ENCODE data around the gene COL8A1.

The COL8A1 gene

DNA sequence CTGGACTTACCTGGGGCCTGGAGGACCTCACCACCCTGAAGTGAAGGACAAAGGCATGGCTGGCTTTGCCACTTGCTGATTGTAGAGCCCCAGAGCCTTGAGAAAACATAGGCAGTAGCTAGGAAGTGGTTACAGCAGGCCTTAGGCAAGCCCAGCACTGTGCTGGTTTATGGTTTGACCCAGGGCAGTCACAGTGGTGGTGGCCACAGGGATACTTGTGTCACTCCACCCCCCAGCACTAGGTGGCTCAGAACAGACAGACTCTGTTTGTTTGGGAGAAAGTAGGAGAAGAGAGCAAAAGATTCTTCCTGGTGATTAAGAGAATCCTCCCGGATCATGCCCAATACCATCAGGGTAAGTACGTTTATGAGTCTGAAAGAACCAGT lies 13.2 kb upstream of the COL8A1 start:
- TF ChIP-seq, protein P1, sequence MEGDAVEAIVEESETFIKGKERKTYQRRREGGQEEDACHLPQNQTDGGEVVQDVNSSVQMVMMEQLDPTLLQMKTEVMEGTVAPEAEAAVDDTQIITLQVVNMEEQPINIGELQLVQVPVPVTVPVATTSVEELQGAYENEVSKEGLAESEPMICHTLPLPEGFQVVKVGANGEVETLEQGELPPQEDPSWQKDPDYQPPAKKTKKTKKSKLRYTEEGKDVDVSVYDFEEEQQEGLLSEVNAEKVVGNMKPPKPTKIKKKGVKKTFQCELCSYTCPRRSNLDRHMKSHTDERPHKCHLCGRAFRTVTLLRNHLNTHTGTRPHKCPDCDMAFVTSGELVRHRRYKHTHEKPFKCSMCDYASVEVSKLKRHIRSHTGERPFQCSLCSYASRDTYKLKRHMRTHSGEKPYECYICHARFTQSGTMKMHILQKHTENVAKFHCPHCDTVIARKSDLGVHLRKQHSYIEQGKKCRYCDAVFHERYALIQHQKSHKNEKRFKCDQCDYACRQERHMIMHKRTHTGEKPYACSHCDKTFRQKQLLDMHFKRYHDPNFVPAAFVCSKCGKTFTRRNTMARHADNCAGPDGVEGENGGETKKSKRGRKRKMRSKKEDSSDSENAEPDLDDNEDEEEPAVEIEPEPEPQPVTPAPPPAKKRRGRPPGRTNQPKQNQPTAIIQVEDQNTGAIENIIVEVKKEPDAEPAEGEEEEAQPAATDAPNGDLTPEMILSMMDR (IDR thresholded peaks at IDR 0.05; ENCODE audit: insufficient read depth, low read length), result no peak
- TF ChIP-seq GABPA (IDR thresholded peaks at IDR 0.05; ENCODE audit: low read depth) (no peak), POLR2AphosphoS5 (IDR thresholded peaks at IDR 0.05; ENCODE audit: low read depth) (no peak), SPI1 (IDR thresholded peaks at IDR 0.05; ENCODE audit: borderline replicate concordance, low read depth) (no peak)
- TF ChIP-seq, protein P2, sequence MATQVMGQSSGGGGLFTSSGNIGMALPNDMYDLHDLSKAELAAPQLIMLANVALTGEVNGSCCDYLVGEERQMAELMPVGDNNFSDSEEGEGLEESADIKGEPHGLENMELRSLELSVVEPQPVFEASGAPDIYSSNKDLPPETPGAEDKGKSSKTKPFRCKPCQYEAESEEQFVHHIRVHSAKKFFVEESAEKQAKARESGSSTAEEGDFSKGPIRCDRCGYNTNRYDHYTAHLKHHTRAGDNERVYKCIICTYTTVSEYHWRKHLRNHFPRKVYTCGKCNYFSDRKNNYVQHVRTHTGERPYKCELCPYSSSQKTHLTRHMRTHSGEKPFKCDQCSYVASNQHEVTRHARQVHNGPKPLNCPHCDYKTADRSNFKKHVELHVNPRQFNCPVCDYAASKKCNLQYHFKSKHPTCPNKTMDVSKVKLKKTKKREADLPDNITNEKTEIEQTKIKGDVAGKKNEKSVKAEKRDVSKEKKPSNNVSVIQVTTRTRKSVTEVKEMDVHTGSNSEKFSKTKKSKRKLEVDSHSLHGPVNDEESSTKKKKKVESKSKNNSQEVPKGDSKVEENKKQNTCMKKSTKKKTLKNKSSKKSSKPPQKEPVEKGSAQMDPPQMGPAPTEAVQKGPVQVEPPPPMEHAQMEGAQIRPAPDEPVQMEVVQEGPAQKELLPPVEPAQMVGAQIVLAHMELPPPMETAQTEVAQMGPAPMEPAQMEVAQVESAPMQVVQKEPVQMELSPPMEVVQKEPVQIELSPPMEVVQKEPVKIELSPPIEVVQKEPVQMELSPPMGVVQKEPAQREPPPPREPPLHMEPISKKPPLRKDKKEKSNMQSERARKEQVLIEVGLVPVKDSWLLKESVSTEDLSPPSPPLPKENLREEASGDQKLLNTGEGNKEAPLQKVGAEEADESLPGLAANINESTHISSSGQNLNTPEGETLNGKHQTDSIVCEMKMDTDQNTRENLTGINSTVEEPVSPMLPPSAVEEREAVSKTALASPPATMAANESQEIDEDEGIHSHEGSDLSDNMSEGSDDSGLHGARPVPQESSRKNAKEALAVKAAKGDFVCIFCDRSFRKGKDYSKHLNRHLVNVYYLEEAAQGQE (IDR thresholded peaks at IDR 0.05; ENCODE audit: insufficient replicate concordance, low read depth), result no peak
- no peak for DNase-seq (ENCODE audit: low read depth in 1 of 2, low spot score in 1 of 2)
- Histone ChIP-seq H3K27ac (replicated peaks) (no peak overlapping the region), H3K4me3 (replicated peaks; ENCODE audit: insufficient read depth, low read length) (no peak overlapping the region), H3K27me3 (ENCODE audit: insufficient read depth, poor library complexity, severe bottlenecking) (no peaks in the 10 kb centered on the region)

DNA sequence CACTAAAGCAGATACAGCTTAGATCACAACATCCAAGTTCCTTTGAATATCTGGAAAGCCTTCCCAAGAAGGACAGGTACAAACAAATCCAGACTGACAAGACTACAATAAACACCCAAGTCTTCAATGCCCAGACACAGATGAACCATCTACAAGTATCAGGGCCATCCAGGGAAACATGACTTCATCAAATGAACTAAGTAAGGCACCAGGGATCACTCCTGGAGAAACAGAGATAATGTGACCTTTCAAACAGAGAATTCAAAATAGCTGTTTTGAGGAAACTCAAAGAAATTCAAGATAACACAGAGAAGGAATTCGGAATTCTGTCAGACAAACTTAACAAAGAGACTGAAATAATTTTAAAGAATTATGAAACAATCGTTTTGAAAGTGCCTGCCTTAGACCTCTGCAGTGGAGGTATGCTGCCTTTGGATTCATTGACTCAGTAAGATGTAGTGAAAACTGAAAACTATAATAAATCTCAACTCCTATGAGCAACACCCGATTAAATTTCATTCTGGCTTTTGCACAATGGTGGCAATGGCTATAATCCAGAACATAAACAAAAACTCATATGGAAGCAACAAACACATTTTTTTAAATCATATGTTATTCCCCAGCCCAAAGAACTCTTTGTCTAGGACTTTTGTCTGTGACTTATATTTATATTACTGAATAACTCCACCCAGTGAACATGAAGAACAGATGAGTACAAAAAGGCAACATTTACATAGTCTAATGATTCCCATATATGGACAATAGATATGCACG lies 12.6 kb upstream of the COL8A1 start:
- H3K27me3 ChIP-seq (ENCODE audit: insufficient read depth, poor library complexity, severe bottlenecking), result no peaks in the 10 kb centered on the region
- TF ChIP-seq GABPA (IDR thresholded peaks at IDR 0.05; ENCODE audit: low read depth) (no peak), POLR2AphosphoS5 (IDR thresholded peaks at IDR 0.05; ENCODE audit: low read depth) (no peak), SPI1 (IDR thresholded peaks at IDR 0.05; ENCODE audit: borderline replicate concordance, low read depth) (no peak)
- TF ChIP-seq, protein P1 (IDR thresholded peaks at IDR 0.05; ENCODE audit: insufficient read depth, low read length), result no peak
- TF ChIP-seq, protein P2 (IDR thresholded peaks at IDR 0.05; ENCODE audit: insufficient replicate concordance, low read depth), result no peak
- no peak overlapping the region for H3K4me3 ChIP-seq (replicated peaks; ENCODE audit: insufficient read depth, low read length)
- H3K27ac ChIP-seq (replicated peaks), result no peak overlapping the region
- no peak for DNase-seq (ENCODE audit: low read depth in 1 of 2, low spot score in 1 of 2)

DNA sequence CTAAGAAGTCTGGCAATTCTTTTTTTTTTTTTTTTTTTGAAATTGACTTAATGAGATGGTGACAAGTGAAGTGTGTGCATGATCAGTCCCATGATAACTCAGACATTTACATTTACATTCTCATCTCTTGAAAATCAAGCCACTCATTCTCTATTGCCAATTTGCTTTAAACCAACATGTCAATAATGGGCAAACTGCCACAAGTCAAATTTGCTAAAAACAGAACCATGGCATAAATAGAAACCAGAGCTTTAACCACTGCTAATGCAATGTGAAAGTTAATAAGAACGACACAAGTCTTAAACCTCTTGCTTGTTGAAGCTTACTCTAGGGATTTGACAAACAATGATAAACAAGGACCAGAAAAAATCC lies 12.0 kb upstream of the COL8A1 start:
- Histone ChIP-seq H3K27me3 (ENCODE audit: insufficient read depth, poor library complexity, severe bottlenecking) (no peaks in the 10 kb centered on the region), H3K27ac (replicated peaks) (no peak overlapping the region), H3K4me3 (replicated peaks; ENCODE audit: insufficient read depth, low read length) (no peak overlapping the region)
- TF ChIP-seq, protein P2 (IDR thresholded peaks at IDR 0.05; ENCODE audit: insufficient replicate concordance, low read depth), result no peak
- TF ChIP-seq GABPA (IDR thresholded peaks at IDR 0.05; ENCODE audit: low read depth) (no peak), SPI1 (IDR thresholded peaks at IDR 0.05; ENCODE audit: borderline replicate concordance, low read depth) (no peak)
- TF ChIP-seq, protein P1 (IDR thresholded peaks at IDR 0.05; ENCODE audit: insufficient read depth, low read length), result no peak
- no peak for DNase-seq (ENCODE audit: low read depth in 1 of 2, low spot score in 1 of 2)
